ENCODE measurements around the gene EGFL7. TPM values are rescaled to one million over a fixed set of nuclear protein-coding genes. Genes with fewer than 3 reads are reported as not detected.

The EGFL7 gene
- total and polyA plus RNA-seq, 2 of the 13 experiments (the other 11 are each of a cell fraction or from before 2014, with no cell fraction given): 0.20 to 5.1 TPM

GRCh38 chr9:136627703-136628102 lies 35.0 kb upstream of the EGFL7 start:
- ChIA-PET POLR2A (interaction anchor here (1.3 kb wide), 1 partner anchor 101 kb away, joined by 5 read pairs; no protein-coding TSS in a partner anchor), CTCF (ENCODE audit: low intra/inter-chr PET ratio, low total read pairs) (no interaction called here)
- Histone ChIP-seq H3K4me1 (ENCODE audit: insufficient read depth, low read length) (peaks cover 43% of the 10 kb centered on the region), H3K9ac (ENCODE audit: insufficient read depth, low read depth, low read length) (no peak overlapping the region), H3K27me3 (ENCODE audit: control insufficient read depth in 1 of 2, insufficient read depth in 2 of 2, low read length in 2 of 2) (peaks cover 28 to 68% of the 10 kb centered on the region in 2 experiments; a peak in 4 of 5 replicates), H3K9me3 (ENCODE audit: low read length) (no peaks in the 10 kb centered on the region), H3K27ac (ENCODE audit: extremely low read length, insufficient read depth, low read length) (no peak overlapping the region), H3K36me3 (replicated peaks in 1 of 2; ENCODE audit: control insufficient read depth in 1 of 2, insufficient read depth in 2 of 2, low read length in 2 of 2) (no peaks in the 10 kb centered on the region), H3K79me2 (ENCODE audit: insufficient read depth, low read length) (no peaks in the 10 kb centered on the region), H3K4me2 (ENCODE audit: low read depth, low read length) (no peak overlapping the region), H3K4me3 (replicated peaks in 1 of 3; ENCODE audit: insufficient read depth in 1 of 3, low read depth in 2 of 3, low read length in 3 of 3) (no peak overlapping the region), H4K20me1 (ENCODE audit: insufficient read depth, low read length) (peaks cover 34% of the 10 kb centered on the region; the same call in 1 of the 2 replicates), H2AFZ (ENCODE audit: low read length) (no peak overlapping the region)
- TF ChIP-seq, protein P1, sequence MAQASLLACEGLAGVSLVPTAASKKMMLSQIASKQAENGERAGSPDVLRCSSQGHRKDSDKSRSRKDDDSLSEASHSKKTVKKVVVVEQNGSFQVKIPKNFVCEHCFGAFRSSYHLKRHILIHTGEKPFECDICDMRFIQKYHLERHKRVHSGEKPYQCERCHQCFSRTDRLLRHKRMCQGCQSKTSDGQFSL (CRISPR knock-in tag; IDR thresholded peaks at IDR 0.05): no peak
- TF ChIP-seq JDP2 (CRISPR knock-in tag; IDR thresholded peaks at IDR 0.05; ENCODE audit: borderline replicate concordance): no peak
- TF ChIP-seq CEBPB (IDR thresholded peaks at IDR 0.05; ENCODE audit: borderline replicate concordance, low read depth, low read length): no peak
- TF ChIP-seq KLF11 (CRISPR knock-in tag; IDR thresholded peaks at IDR 0.05): no peak
- no peak for TF ChIP-seq TBP (CRISPR knock-in tag; IDR thresholded peaks at IDR 0.05)
- TF ChIP-seq ZNF354B (CRISPR knock-in tag; IDR thresholded peaks at IDR 0.05): no peak
- TF ChIP-seq, protein P2, sequence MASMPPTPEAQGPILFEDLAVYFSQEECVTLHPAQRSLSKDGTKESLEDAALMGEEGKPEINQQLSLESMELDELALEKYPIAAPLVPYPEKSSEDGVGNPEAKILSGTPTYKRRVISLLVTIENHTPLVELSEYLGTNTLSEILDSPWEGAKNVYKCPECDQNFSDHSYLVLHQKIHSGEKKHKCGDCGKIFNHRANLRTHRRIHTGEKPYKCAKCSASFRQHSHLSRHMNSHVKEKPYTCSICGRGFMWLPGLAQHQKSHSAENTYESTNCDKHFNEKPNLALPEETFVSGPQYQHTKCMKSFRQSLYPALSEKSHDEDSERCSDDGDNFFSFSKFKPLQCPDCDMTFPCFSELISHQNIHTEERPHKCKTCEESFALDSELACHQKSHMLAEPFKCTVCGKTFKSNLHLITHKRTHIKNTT (CRISPR knock-in tag; IDR thresholded peaks at IDR 0.05): no peak
- no peak for TF ChIP-seq LRRFIP1 (CRISPR knock-in tag; conservative IDR thresholded peaks at IDR 0.05)
- no peak for TF ChIP-seq PATZ1 (CRISPR knock-in tag; IDR thresholded peaks at IDR 0.05)
- no peak for TF ChIP-seq ZNF451 (CRISPR knock-in tag; IDR thresholded peaks at IDR 0.05)
- TF ChIP-seq HDAC2 (CRISPR knock-in tag; IDR thresholded peaks at IDR 0.05): no peak
- TF ChIP-seq KDM3A (CRISPR knock-in tag; IDR thresholded peaks at IDR 0.05; ENCODE audit: low read depth): no peak
- no peak for TF ChIP-seq WIZ (CRISPR knock-in tag; IDR thresholded peaks at IDR 0.05)
- TF ChIP-seq, protein P3, sequence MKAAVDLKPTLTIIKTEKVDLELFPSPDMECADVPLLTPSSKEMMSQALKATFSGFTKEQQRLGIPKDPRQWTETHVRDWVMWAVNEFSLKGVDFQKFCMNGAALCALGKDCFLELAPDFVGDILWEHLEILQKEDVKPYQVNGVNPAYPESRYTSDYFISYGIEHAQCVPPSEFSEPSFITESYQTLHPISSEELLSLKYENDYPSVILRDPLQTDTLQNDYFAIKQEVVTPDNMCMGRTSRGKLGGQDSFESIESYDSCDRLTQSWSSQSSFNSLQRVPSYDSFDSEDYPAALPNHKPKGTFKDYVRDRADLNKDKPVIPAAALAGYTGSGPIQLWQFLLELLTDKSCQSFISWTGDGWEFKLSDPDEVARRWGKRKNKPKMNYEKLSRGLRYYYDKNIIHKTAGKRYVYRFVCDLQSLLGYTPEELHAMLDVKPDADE (CRISPR knock-in tag; IDR thresholded peaks at IDR 0.05): no peak
- no peak for TF ChIP-seq MZF1 (CRISPR knock-in tag; IDR thresholded peaks at IDR 0.05; ENCODE audit: borderline replicate concordance)
- in situ Hi-C loops (cut with HindIII; ENCODE audit: extremely low pct_ligation_motif_present, low pct_unique_long_range_greater_than_20kb) (loop anchor here (5.0 to 25.0 kb wide), 2 partner anchors 135 to 290 kb away; partner anchors contain the start of gene GPSM1), intact Hi-C loops (cut with micrococcal nuclease; ENCODE audit: unreplicated experiment) (loop anchor here (5.0 kb wide), 1 partner anchor 380 kb away; the partner anchor contains the start of gene QSOX2)
- no peak for ATAC-seq
- no peak for DNase-seq (ENCODE audit: low spot score)
- WGBS (ENCODE audit: low lambda C conversion rate): 75% methylated on average over 9 of the region's 17 CpGs
- no TSS peak for BruUV-seq (replicated peaks)
- no peak for FAIRE-seq

Measured in HepG2 (cell line).